ENCODE measurements around the gene AMH.

AMH gene

DNA sequence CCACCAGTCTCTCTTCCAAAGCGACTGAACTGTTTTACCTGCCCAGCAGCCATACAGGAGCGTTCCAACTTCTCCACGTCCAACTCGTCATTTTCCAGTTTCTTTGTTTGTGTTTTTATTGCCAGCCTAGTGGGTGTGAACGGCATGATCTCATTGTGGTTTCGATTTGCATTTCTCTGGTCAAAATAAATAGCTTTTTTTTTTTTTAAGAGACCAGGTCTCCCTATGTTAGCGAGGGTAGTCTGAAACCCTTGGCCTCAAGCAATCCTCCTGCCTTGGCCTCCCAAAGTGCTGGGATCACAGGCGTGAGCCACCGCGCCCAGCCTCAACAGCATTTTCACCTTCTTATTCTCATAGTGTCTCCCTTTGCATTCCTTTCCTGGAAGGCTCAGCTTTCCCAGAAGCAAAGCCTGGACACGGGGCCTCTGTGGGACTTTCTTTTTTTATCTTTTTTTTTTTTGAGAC, 11.2 kb downstream of the AMH start:
- H3K4me1 ChIP-seq (ENCODE audit: control insufficient read depth, insufficient read depth, low read length): no peaks in the 10 kb centered on the region
- POLR2A ChIA-PET: interaction anchor here (0.6 to 1.9 kb wide), 6 partner anchors 16 to 1894 kb away, joined by 3 to 4 read pairs (median 4); partner anchors contain the start of genes GADD45B, LSM7 and SPPL2B
- no peaks in the 10 kb centered on the region for H3K36me3 ChIP-seq (ENCODE audit: control insufficient read depth in 2 of 2, insufficient read depth in 1 of 2, low read length in 2 of 2)
- CTCF ChIA-PET: interaction anchor here (0.6 to 3.0 kb wide), 8 partner anchors 10 to 1034 kb away, joined by 3 to 29 read pairs (median 3); partner anchors contain the start of gene PLEKHJ1
- no peak overlapping the region for H3K27ac ChIP-seq (ENCODE audit: extremely low read depth, low read depth, low read length)
- H3K9me3 ChIP-seq (ENCODE audit: control insufficient read depth, insufficient read depth, low read depth, low read length): no peaks in the 10 kb centered on the region
- no peak overlapping the region for H3K4me3 ChIP-seq (ENCODE audit: low read depth, low read length)
- TF ChIP-seq ZNF10 (tag by site-specific recombination; IDR thresholded peaks at IDR 0.05) (no peak), ZNF621 (tag by site-specific recombination; IDR thresholded peaks at IDR 0.05) (no peak), EGR2 (tag by site-specific recombination; IDR thresholded peaks at IDR 0.05; ENCODE audit: low read depth) (peak; percentile 50; the same call in 1 of the 2 replicates), PRDM10 (tag by site-specific recombination; IDR thresholded peaks at IDR 0.05) (peak; percentile 77), ZEB2 (tag by site-specific recombination; IDR thresholded peaks at IDR 0.05) (0 out of 2 replicates have a peak, but pooled peaks have one; percentile 57), ATF2 (tag by site-specific recombination; IDR thresholded peaks at IDR 0.05; ENCODE audit: low read depth) (peak; percentile 31; the same call in 1 of the 2 replicates), ZNF549 (tag by site-specific recombination; IDR thresholded peaks at IDR 0.05) (no peak), SP3 (tag by site-specific recombination; IDR thresholded peaks at IDR 0.05) (no peak), ZNF544 (tag by site-specific recombination; IDR thresholded peaks at IDR 0.05) (no peak), ZNF791 (tag by site-specific recombination; IDR thresholded peaks at IDR 0.05) (no peak), ZNF558 (tag by site-specific recombination; IDR thresholded peaks at IDR 0.05) (no peak), PBX3 (CRISPR knock-in tag; IDR thresholded peaks at IDR 0.05) (no peak), ZNF133 (tag by site-specific recombination; IDR thresholded peaks at IDR 0.05) (no peak), ZNF214 (tag by site-specific recombination; IDR thresholded peaks at IDR 0.05; ENCODE audit: borderline replicate concordance) (no peak), ZNF48 (tag by site-specific recombination; IDR thresholded peaks at IDR 0.05) (no peak), ZNF121 (tag by site-specific recombination; IDR thresholded peaks at IDR 0.05) (no peak), ZNF777 (tag by site-specific recombination; IDR thresholded peaks at IDR 0.05; ENCODE audit: borderline replicate concordance) (no peak), ZNF433 (tag by site-specific recombination; IDR thresholded peaks at IDR 0.05; ENCODE audit: low read depth) (no peak), PRDM1 (tag by site-specific recombination; IDR thresholded peaks at IDR 0.05) (peak; percentile 84), KLF10 (tag by site-specific recombination; IDR thresholded peaks at IDR 0.05) (peak; percentile 91), ZNF571 (tag by site-specific recombination; IDR thresholded peaks at IDR 0.05) (no peak), ZNF707 (tag by site-specific recombination; IDR thresholded peaks at IDR 0.05) (no peak), ZNF221 (tag by site-specific recombination; IDR thresholded peaks at IDR 0.05; ENCODE audit: borderline replicate concordance) (no peak), ZNF76 (tag by site-specific recombination; IDR thresholded peaks at IDR 0.05; ENCODE audit: borderline replicate concordance, low read depth) (no peak)
- TF ChIP-seq, protein P1, sequence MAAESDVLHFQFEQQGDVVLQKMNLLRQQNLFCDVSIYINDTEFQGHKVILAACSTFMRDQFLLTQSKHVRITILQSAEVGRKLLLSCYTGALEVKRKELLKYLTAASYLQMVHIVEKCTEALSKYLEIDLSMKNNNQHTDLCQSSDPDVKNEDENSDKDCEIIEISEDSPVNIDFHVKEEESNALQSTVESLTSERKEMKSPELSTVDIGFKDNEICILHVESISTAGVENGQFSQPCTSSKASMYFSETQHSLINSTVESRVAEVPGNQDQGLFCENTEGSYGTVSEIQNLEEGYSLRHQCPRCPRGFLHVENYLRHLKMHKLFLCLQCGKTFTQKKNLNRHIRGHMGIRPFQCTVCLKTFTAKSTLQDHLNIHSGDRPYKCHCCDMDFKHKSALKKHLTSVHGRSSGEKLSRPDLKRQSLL (tag by site-specific recombination; IDR thresholded peaks at IDR 0.05): no peak
- TF ChIP-seq, protein P2, sequence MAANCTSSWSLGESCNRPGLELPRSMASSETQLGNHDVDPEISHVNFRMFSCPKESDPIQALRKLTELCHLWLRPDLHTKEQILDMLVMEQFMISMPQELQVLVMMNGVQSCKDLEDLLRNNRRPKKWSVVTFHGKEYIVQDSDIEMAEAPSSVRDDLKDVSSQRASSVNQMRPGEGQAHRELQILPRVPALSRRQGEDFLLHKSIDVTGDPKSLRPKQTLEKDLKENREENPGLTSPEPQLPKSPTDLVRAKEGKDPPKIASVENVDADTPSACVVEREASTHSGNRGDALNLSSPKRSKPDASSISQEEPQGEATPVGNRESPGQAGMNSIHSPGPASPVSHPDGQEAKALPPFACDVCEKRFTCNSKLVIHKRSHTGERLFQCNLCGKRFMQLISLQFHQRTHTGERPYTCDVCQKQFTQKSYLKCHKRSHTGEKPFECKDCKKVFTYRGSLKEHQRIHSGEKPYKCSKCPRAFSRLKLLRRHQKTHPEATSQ (tag by site-specific recombination; IDR thresholded peaks at IDR 0.05): no peak
- TF ChIP-seq, protein P3, sequence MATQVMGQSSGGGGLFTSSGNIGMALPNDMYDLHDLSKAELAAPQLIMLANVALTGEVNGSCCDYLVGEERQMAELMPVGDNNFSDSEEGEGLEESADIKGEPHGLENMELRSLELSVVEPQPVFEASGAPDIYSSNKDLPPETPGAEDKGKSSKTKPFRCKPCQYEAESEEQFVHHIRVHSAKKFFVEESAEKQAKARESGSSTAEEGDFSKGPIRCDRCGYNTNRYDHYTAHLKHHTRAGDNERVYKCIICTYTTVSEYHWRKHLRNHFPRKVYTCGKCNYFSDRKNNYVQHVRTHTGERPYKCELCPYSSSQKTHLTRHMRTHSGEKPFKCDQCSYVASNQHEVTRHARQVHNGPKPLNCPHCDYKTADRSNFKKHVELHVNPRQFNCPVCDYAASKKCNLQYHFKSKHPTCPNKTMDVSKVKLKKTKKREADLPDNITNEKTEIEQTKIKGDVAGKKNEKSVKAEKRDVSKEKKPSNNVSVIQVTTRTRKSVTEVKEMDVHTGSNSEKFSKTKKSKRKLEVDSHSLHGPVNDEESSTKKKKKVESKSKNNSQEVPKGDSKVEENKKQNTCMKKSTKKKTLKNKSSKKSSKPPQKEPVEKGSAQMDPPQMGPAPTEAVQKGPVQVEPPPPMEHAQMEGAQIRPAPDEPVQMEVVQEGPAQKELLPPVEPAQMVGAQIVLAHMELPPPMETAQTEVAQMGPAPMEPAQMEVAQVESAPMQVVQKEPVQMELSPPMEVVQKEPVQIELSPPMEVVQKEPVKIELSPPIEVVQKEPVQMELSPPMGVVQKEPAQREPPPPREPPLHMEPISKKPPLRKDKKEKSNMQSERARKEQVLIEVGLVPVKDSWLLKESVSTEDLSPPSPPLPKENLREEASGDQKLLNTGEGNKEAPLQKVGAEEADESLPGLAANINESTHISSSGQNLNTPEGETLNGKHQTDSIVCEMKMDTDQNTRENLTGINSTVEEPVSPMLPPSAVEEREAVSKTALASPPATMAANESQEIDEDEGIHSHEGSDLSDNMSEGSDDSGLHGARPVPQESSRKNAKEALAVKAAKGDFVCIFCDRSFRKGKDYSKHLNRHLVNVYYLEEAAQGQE (tag by site-specific recombination; IDR thresholded peaks at IDR 0.05): no peak

All from HEK293 (cell line).